HAP-1 (cell line): Measurements from ENCODE around the gene HOXD4.

Source experiments
- DNase-seq, 2 experiments: peaks; one replicate each; pipeline ENCODE4 v3.0.0-alpha.2; 2016 to 2020; ENCODE audit warnings: low spot score in 2 of 2
- H3K27me3 ChIP-seq: fragments of 250-450 bp; sonication (Bioruptor Pico); 2 replicates; pipeline ENCODE4 v1.5.1; 2020; ENCODE audit warnings: low read depth, mild to moderate bottlenecking, moderate library complexity
- H3K36me3 ChIP-seq: fragments of 250-450 bp; sonication (Bioruptor Pico); replicated peaks from 2 replicates; pipeline ENCODE4 v1.5.1; 2020; ENCODE audit warnings: mild to moderate bottlenecking
- H3K4me1 ChIP-seq: fragments of 250-450 bp; sonication (Bioruptor Pico); 2 replicates; pipeline ENCODE4 v1.5.1; 2020; ENCODE audit warnings: mild to moderate bottlenecking
- H3K4me3 ChIP-seq: fragments of 250-450 bp; sonication (Bioruptor Pico); 2 replicates; pipeline ENCODE4 v1.5.1; 2020; ENCODE audit warnings: mild to moderate bottlenecking, moderate library complexity
- H3K9me3 ChIP-seq: fragments of 250-450 bp; sonication (Bioruptor Pico); 2 replicates; pipeline ENCODE4 v1.5.1; 2020; ENCODE audit warnings: mild to moderate bottlenecking, moderate library complexity
- in situ Hi-C: fragments of 300-500 bp; cut with MboI; formaldehyde crosslinking; loops from 3 replicates; pipeline ENCODE4 v1.14.3; 2020; ENCODE audit warnings: low sequenced_read_pairs, inconsistent platforms, mixed read lengths

The HOXD4 gene

DNA sequence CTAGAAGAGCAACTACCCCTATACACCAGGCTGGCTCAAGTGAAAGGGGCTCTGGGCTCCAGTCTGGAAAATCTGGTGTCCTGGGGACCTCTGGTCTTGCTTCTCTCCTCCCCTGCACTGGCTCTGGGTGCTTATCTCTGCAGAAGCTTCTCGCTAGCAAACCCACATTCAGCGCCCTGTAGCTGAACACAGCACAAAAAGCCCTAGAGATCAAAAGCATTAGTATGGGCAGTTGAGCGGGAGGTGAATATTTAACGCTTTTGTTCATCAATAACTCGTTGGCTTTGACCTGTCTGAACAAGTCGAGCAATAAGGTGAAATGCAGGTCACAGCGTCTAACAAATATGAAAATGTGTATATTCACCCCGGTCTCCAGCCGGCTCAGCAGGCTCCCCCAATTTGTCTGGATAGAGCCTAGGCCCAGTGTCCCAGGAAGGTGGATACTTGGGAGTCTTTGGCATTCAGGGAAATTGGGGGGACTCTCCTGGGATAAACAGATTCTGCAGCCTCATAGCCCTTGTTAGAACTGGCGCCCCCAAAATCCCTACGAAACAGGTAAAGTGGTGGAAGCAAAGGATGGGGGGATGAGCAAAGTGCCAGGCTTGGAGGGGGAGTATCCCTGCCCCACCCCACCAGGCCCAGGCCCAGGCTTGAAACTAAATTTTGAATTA lies 2.5 kb upstream of the HOXD4 start:
- Histone ChIP-seq H3K27me3 (no peaks in the 10 kb centered on the region), H3K4me1 (peaks cover 9% of the 10 kb centered on the region), H3K9me3 (no peaks in the 10 kb centered on the region), H3K4me3 (no peak overlapping the region), H3K36me3 (peaks cover 8% of the 10 kb centered on the region; the same call in 1 of the 2 replicates)
- no peak for DNase-seq
- in situ Hi-C loops = no loop called here

DNA sequence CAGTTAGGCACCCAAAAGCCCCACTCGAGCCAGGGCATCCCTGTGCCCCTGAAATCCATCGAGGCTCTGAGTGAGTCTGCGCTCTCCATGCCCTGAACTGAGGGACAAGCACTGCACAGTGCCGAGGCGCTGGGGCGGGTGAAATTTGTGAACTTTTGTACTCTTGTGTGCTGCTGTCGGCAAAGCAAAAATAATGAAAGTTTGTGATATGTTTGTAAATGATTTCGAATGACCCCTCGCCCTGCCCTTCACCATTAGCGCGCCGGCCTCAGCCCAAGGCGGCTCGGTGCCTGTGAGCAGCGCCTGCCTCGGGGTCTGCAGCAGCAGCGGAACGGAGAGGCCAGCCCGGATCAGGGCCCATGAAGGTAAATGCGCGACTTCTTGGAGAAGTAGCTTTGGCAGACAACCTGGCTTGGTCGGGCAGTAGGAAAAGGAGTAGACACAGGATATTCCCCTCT lies 1.8 kb upstream of the HOXD4 start:
- Histone ChIP-seq H3K4me3 (no peak overlapping the region), H3K36me3 (peaks cover 8% of the 10 kb centered on the region; the same call in 1 of the 2 replicates), H3K9me3 (no peaks in the 10 kb centered on the region), H3K27me3 (no peaks in the 10 kb centered on the region), H3K4me1 (peaks cover 9% of the 10 kb centered on the region)
- in situ Hi-C loops = no loop called here
- no peak for DNase-seq

DNA sequence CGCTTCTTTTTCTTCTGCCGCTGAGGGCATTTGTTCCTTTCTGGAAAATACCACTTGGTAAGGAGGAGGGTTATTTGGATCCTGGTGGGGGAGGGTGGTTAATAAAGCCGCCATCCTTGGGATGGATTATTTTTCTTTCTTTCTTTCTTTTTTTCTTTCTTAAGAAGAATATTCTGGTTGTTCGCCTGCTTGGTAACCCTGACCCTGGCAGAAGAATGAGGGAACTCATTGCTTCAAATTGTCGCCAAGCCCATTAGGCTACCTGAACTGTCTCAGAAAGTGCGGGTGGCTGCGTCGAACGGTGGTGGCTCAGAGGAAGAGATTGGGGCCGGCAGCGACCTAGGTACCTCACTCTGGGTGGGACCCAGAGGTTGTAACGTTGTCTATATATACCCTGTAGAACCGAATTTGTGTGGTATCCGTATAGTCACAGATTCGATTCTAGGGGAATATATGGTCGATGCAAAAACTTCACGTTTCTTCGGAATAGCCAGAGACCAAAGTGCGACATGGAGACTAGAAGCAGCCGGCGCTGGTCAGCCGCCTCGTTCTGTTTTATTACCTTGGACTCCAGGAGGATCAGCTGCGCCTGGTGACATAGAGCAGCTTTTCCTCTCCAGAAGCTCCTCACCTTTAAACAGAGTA lies 1.3 kb upstream of the HOXD4 start:
- in situ Hi-C loops = no loop called here
- Histone ChIP-seq H3K27me3 (no peaks in the 10 kb centered on the region), H3K4me3 (no peak overlapping the region), H3K36me3 (peaks cover 8% of the 10 kb centered on the region; the same call in 1 of the 2 replicates), H3K9me3 (no peaks in the 10 kb centered on the region), H3K4me1 (peaks cover 9% of the 10 kb centered on the region)
- no peak for DNase-seq

DNA sequence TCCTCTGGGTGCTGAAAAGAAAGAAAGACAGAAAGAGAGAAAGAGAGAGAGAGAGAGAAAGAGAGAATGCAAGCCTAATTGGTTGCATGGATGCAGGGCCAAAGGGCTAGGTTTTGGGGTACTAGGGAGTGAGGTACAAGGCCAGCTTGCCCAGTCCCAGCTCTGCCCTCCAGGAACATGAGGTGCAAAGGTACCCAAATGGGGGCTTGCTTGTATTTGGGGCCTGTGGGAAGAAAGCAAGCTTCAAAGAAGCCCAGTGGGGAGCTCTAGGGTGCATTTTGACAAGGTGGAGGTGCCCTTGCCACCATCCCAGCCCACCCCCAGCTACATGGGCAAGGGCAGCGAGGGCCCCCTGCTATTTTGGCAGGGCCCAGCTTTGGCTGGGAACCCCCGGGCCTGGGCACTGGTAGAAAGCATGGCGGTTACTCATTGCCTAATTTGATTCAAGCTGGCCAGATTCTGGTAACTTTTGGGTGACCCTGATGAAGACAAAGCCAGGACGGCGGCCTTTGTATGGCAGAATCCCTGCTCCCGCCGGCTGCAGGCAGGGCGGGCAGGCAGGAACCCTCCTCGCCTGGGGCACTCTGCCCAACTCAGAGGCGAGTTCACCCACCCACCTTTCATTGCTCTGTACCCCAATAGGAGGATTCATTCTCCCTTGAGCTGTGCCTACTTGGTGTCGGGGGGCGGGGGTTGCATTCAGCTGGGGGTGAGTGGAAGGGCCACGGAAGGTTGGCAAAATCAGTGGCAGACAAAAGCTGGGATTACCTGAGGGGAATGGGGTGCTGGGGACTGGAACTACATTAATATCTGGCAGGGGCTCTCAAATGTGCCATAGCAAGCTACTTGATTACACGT lies 537 bp upstream of the HOXD4 start:
- Histone ChIP-seq H3K9me3 (no peaks in the 10 kb centered on the region), H3K4me1 (peaks cover 10% of the 10 kb centered on the region), H3K36me3 (peaks cover 7% of the 10 kb centered on the region; the same call in 1 of the 2 replicates), H3K4me3 (no peak overlapping the region), H3K27me3 (no peaks in the 10 kb centered on the region)
- in situ Hi-C loops = no loop called here
- no peak for DNase-seq

DNA sequence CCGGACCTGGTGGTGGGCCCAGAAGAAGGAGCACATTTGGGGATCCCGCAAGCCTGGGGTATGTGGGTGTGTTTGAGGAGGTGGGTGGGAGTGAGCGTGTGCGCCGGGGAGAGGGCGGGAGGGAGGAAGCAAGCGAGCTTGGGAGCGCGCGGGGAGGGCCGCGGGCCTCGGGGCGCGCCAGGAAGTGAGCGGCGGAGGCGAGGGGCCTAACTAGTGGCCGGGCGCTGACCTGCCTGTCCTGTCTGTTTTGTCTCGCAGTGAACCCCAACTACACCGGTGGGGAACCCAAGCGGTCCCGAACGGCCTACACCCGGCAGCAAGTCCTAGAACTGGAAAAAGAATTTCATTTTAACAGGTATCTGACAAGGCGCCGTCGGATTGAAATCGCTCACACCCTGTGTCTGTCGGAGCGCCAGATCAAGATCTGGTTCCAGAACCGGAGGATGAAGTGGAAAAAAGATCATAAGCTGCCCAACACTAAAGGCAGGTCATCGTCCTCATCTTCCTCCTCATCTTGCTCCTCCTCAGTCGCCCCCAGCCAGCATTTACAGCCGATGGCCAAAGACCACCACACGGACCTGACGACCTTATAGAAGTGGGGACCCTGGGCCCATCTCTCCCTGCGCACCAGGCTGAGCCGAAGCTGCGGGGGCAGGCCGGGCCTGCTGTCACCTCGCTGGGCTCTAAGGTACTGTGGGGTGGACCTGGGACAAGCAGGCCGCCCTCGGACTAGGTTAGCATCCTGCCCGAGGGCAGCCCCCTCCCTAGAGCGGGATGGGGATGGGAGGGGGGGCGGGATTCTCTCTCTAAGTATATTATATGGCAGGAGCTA lies 1.2 kb downstream of the HOXD4 start:
- DNase-seq = no peak
- peaks cover 9% of the 10 kb centered on the region for H3K4me1 ChIP-seq
- in situ Hi-C loops = no loop called here
- H3K4me3 ChIP-seq = no peak overlapping the region
- no peaks in the 10 kb centered on the region for H3K27me3 ChIP-seq
- no peaks in the 10 kb centered on the region for H3K9me3 ChIP-seq
- peaks cover 5% of the 10 kb centered on the region; the same call in 1 of the 2 replicates for H3K36me3 ChIP-seq

DNA sequence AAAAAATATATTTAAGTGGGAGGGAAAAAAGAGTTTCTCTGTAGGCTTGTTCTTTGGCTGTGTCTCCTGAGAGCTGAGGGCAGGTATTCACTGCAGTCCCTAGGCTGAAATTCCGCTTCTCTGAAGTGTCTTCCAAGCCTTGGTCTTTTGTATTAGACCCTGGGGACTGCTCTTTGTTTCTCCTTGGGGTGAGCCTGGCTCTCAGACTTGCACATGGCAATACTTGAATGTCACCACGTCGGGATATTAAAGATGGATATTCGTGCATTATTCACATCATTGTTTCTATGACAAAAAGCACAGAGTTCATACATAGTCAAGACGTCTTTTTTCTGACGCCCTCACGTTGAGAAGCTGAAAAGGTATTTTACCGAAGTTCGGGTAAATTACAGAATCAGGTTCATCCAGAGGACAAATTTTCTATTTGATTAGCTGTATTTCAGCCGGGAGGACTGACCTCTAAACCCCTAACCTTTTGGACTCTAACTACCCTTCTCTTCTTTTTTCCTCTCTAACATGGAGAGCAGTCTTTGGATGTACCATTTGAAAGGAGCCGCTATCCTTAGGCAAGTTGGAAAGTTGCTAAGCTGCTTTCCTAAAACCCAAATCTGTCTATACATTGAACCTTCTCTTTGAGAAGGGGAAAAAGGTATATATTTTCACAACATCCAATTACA lies 3.4 kb downstream of the HOXD4 start:
- H3K9me3 ChIP-seq = no peaks in the 10 kb centered on the region
- in situ Hi-C loops = no loop called here
- no peaks in the 10 kb centered on the region for H3K27me3 ChIP-seq
- no peak for DNase-seq
- peaks cover 16% of the 10 kb centered on the region for H3K4me1 ChIP-seq
- no peak overlapping the region for H3K4me3 ChIP-seq
- H3K36me3 ChIP-seq = peaks cover 5% of the 10 kb centered on the region; the same call in 1 of the 2 replicates

DNA sequence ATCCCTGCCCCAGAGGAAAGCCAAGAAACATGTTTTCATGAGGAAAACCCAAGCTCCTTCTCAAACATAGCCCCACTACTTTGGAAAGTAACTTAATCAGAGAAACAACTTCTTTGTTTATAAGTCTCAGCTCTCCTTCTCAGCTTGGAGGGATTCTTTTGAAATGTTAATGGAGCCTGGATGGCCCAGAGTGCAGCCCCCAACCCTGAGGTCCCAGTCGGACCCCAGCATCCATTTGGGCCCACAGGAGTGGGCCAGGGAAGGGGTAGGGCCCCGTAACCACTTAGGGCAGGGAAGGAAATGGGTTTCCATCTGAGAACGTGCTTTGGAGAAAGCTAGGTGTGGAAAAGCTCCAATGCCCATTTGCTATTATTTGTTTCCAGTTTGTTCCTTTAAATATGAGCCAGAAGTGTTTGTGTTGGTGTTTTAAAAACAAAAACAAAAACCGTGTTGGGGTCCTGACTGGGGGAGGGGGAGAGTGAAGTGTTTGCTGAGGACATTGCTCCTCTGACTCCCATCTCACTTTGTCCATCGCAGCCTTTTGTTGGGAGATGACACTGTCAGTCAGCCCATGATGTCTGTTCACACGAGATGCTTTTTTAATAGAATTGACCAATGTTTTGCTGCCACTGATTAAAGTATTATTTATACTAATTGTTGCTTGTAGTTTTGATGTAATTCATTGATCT lies 4.2 kb downstream of the HOXD4 start:
- H3K4me3 ChIP-seq = no peak overlapping the region
- DNase-seq = no peak
- no peaks in the 10 kb centered on the region for H3K9me3 ChIP-seq
- in situ Hi-C loops = no loop called here
- peaks cover 16% of the 10 kb centered on the region for H3K4me1 ChIP-seq
- no peaks in the 10 kb centered on the region for H3K27me3 ChIP-seq
- H3K36me3 ChIP-seq = peaks cover 5% of the 10 kb centered on the region; the same call in 1 of the 2 replicates

DNA sequence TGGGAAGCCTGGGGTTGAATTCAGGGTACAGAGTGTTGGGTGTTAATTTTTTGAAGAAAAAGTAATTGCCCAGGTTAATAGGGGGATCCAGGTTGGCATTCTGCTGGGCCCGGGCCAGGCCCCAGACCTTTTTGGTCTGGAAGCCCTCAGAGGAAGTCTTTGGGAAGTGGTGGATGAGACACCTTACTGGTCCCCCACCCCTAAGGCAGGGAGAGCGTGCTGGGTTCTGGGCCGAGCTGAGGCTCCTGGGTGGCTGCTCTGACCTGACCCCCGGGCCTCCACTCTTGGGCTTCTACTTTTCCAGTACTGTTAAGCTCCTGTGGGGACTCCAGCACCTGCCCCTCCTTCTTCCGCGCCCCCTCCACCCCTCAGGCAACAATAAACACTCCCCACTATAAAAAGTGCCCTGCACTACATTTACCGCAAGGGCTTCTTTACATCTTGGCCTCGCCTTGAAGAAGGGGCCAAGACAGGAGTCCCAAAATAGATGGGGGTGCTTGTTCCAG lies 5.0 kb downstream of the HOXD4 start:
- H3K9me3 ChIP-seq = no peaks in the 10 kb centered on the region; the same call in 1 of the 2 replicates
- no peaks in the 10 kb centered on the region for H3K27me3 ChIP-seq
- no peak overlapping the region for H3K4me3 ChIP-seq
- DNase-seq = no peak
- in situ Hi-C loops = no loop called here
- peaks cover 5% of the 10 kb centered on the region; the same call in 1 of the 2 replicates for H3K36me3 ChIP-seq
- peaks cover 16% of the 10 kb centered on the region for H3K4me1 ChIP-seq

DNA sequence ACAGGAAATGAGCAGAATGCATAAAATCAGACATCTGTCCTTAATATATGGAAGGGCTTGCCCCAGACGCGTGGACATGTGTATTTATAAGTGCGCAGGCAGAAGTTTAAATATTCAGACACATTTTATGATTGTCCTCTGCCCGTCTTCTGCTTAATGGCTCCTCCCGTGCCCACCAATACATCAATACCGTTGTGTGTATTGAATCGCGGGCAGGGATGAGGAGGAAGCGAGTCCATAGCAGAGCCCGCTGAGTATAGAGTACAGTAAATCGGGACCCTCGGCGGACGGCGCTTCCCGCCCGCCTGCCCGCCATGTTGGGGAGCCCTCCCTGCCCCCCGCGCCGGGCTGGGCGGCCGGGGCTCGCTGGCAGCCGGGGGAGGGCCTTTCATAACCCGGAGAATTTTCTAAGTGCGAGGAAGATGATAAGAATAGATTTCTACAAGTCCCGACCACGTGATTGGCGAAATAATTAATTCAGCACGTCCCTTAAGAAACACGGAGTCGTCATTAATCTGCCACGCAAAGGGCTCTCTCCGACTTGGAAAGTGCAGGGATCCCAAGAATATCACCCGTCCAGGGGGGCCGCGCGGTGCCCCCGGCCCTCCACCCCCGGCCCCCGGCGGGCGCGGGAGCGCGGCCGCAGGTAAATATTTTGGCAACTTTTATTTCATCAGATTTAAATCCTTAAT lies 5.6 kb downstream of the HOXD4 start, which contains the start of gene HOXD3:
TSS of gene HOXD3 (plus strand) at position 501 of the 692 bp plus-strand sequence. CDS start 11,808 bp downstream, outside the sequence.
- peaks cover 5% of the 10 kb centered on the region; the same call in 1 of the 2 replicates for H3K36me3 ChIP-seq
- in situ Hi-C loops = no loop called here
- H3K9me3 ChIP-seq = no peaks in the 10 kb centered on the region; the same call in 1 of the 2 replicates
- peaks cover 16% of the 10 kb centered on the region for H3K4me1 ChIP-seq
- DNase-seq = no peak
- H3K27me3 ChIP-seq = no peaks in the 10 kb centered on the region
- H3K4me3 ChIP-seq = peak within 1 kb of the TSS; percentile 31

DNA sequence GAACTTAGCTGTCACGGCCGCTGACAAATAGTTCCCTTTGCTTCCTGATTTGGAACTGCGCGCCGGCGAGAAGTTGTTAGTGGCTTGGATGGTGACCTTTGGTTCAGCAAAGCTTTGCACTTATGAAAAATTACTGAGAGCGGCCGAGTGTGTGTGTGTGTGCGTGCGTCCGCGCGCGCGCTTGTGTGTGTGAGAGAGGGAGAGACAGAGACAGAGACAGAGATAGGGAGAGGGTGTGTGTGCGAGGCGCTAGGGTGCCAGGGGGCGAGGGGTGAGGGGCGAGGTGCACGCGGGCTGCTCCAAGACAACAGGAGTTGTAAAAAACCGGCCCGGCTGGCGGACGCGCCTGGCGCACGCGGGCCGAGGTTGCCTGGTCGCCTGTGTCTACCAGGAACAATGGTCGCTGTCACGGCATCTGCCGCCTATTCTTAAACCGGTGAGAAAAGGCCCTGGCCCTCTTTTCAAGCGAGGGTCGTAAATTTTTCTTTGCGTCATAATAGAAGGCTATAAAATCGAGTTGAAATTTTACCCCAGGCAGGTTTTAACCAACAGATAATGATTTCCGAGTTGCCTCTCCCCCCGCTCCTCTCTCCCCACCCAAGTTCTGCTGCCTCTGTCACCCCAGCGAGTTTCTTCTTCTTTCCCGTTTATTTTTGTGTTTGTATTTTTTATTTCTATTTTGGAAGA lies 6.3 kb downstream of the HOXD4 start:
- no peaks in the 10 kb centered on the region; the same call in 1 of the 2 replicates for H3K9me3 ChIP-seq
- peak; percentile 90 to 93 for DNase-seq
- peak overlapping the region; percentile 31 for H3K4me3 ChIP-seq
- in situ Hi-C loops = no loop called here
- no peaks in the 10 kb centered on the region for H3K27me3 ChIP-seq
- H3K4me1 ChIP-seq = peaks cover 16% of the 10 kb centered on the region
- H3K36me3 ChIP-seq = peaks cover 5% of the 10 kb centered on the region; the same call in 1 of the 2 replicates

DNA sequence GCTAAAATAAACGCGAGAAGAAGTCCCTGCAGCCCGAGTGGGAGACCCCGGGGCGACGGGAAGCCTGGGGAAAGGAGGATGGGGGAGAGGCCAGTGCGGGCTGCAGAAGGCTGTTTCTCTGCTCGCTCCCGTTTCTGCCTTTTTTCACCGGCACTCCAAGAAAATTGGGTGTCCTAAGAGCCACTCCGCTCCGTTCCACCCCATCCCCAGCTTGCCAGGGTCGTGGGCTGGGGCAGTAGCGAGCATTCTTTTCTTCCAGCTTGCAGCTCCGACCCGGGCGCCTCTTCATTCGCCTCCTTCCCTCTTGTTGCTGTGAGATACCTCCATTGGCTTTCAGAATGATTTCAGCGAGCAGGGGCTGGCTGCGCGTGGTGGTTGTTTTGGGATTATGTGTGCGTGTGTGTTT lies 6.8 kb downstream of the HOXD4 start:
- in situ Hi-C loops = no loop called here

More for the DNA sequence above, 6.8 kb downstream of the HOXD4 start:
- Histone ChIP-seq H3K4me3 (peak overlapping the region; percentile 31), H3K4me1 (peaks cover 16% of the 10 kb centered on the region), H3K9me3 (no peaks in the 10 kb centered on the region; the same call in 1 of the 2 replicates), H3K27me3 (no peaks in the 10 kb centered on the region), H3K36me3 (peaks cover 4% of the 10 kb centered on the region; the same call in 1 of the 2 replicates)
- DNase-seq = peak in 1 of 2 experiments; percentile 73
